Activated CD4-positive, alpha-beta T cell treated with anti-CD3 and anti-CD28 coated beads, Interleukin-2, amount 10 ng/mL, durations not matched to agents 7 days and 5 days (primary cell): ENCODE measurements around the gene RAD51B. TPM values are rescaled to one million over a fixed set of nuclear protein-coding genes. Genes with fewer than 3 reads are reported as not detected.
"Not testable (repeated sequence)": the region's sequence is repeated elsewhere in the genome, so short reads cannot be mapped to it uniquely, and the experiment has no call there.

Experiments
- CTCF ChIA-PET: fragments of 350-600 bp; sonication (Branson Sonifier 250); formaldehyde crosslinking; loops from one replicate; lab custom pipeline; 2021; ENCODE audit warnings: antibody characterized with exemption; lab: Charles Lee
- POLR2A ChIA-PET: fragments of 350-600 bp; sonication (Branson Sonifier 250); formaldehyde crosslinking; loops from one replicate; lab custom pipeline; 2021; ENCODE audit warnings: antibody characterized with exemption; lab: Charles Lee
- DNase-seq: peaks from one replicate; pipeline ENCODE4 v3.0.0-alpha.2; 2020
- H3K27ac Mint-ChIP-seq: one replicate; pipeline ENCODE4 v1.8.0; 2021; ENCODE audit warnings: mild to moderate bottlenecking, moderate library complexity, mixed read lengths
- H3K27me3 Mint-ChIP-seq: one replicate; pipeline ENCODE4 v1.8.0; 2021; ENCODE audit warnings: mixed read lengths
- H3K36me3 Mint-ChIP-seq: one replicate; pipeline ENCODE4 v1.8.0; 2021; ENCODE audit warnings: low read depth, mixed read lengths
- H3K4me1 Mint-ChIP-seq: one replicate; pipeline ENCODE4 v1.8.0; 2021; ENCODE audit warnings: mixed read lengths
- H3K4me3 Mint-ChIP-seq: one replicate; pipeline ENCODE4 v1.8.0; 2021; ENCODE audit warnings: mild to moderate bottlenecking, moderate library complexity, mixed read lengths
- H3K9me3 Mint-ChIP-seq: one replicate; pipeline ENCODE4 v1.8.0; 2021; ENCODE audit warnings: mixed read lengths
- total RNA-seq, 2 experiments: library from RNA; stranded (reverse); gene quantifications; one replicate each; pipeline ENCODE4 v1.2.3, GENCODE V29; 2021

Gene RAD51B
- total RNA-seq, 2 experiments from 2014 or later = 20.6 to 30.3 TPM

GRCh38 chr14:68111853-68112270 is 292.3 kb downstream of the RAD51B start:
- POLR2A ChIA-PET = no interaction called here
- no peak overlapping the region for H3K27ac Mint-ChIP-seq
- DNase-seq = no peak
- CTCF ChIA-PET = interaction anchor here (1.4 kb wide), 1 partner anchor 16 kb away, joined by 5 read pairs; no protein-coding TSS in a partner anchor
- H3K36me3 Mint-ChIP-seq = no peaks in the 10 kb centered on the region
- H3K27me3 Mint-ChIP-seq = no peaks in the 10 kb centered on the region
- H3K4me3 Mint-ChIP-seq = no peak overlapping the region
- H3K9me3 Mint-ChIP-seq = no peaks in the 10 kb centered on the region
- H3K4me1 Mint-ChIP-seq = peaks cover 10% of the 10 kb centered on the region

GRCh38 chr14:68112442-68112841 is 292.9 kb downstream of the RAD51B start:
- Mint-ChIP-seq H3K27me3 (no peaks in the 10 kb centered on the region), H3K9me3 (no peaks in the 10 kb centered on the region), H3K4me1 (peaks cover 10% of the 10 kb centered on the region), H3K27ac (no peak overlapping the region), H3K36me3 (no peaks in the 10 kb centered on the region), H3K4me3 (no peak overlapping the region)
- DNase-seq = no peak
- ChIA-PET POLR2A (no interaction called here), CTCF (interaction anchor here (1.4 kb wide), 1 partner anchor 16 kb away, joined by 5 read pairs; no protein-coding TSS in a partner anchor)

GRCh38 chr14:68113343-68113930 is 293.9 kb downstream of the RAD51B start:
- POLR2A ChIA-PET = no interaction called here

GRCh38 chr14:68115952-68116351 is 296.4 kb downstream of the RAD51B start:
- H3K27me3 Mint-ChIP-seq, CTCF ChIA-PET, DNase-seq, H3K4me1 Mint-ChIP-seq, H3K36me3 Mint-ChIP-seq, H3K9me3 Mint-ChIP-seq, H3K4me3 Mint-ChIP-seq, POLR2A ChIA-PET, H3K27ac Mint-ChIP-seq: not testable (repeated sequence)

More at GRCh38 chr14:68113343-68113930, 293.9 kb downstream of the RAD51B start:
- Mint-ChIP-seq H3K36me3 (no peaks in the 10 kb centered on the region), H3K4me3 (no peak overlapping the region), H3K27ac (no peak overlapping the region), H3K27me3 (no peaks in the 10 kb centered on the region), H3K9me3 (no peaks in the 10 kb centered on the region), H3K4me1 (peaks cover 10% of the 10 kb centered on the region)
- CTCF ChIA-PET = interaction anchor here (1.4 kb wide), 1 partner anchor 15 kb away, joined by 5 read pairs; no protein-coding TSS in a partner anchor
- DNase-seq = no peak

- H3K27ac Mint-ChIP-seq = no peak overlapping the region
- no peaks in the 10 kb centered on the region for H3K4me1 Mint-ChIP-seq
- no peaks in the 10 kb centered on the region for H3K27me3 Mint-ChIP-seq
- POLR2A ChIA-PET = no interaction called here
- H3K4me3 Mint-ChIP-seq = no peak overlapping the region
- no peak for DNase-seq
- H3K9me3 Mint-ChIP-seq = peaks cover 7% of the 10 kb centered on the region
- CTCF ChIA-PET = no interaction called here
- H3K36me3 Mint-ChIP-seq = peaks cover 2% of the 10 kb centered on the region
These were observed 303.1 kb downstream of the RAD51B start for GRCh38 chr14:68122651-68123050.

DNA sequence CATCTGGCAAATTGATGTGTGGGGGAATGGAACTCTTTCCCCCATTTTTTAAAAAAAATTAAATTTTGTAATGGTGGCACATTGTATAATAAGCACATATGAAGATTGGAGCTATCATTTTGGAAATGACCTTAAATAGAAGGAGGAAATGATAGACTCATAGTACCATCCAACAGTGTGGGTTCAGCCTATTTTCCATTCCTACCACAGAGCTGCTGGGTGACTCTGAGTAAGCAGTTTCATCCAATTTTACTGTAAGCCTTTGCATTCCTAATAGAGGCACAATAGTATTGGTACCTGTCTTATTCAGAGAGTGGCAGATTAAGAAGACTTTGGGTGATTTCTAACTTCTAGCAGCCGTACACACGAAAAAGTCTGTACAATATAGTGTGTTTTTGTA is 304.5 kb downstream of the RAD51B start:
- ChIA-PET CTCF (interaction anchor here (0.7 kb wide), 1 partner anchor 19 kb away, joined by 4 read pairs; no protein-coding TSS in a partner anchor), POLR2A (interaction anchor here (0.7 kb wide), 1 partner anchor 267 kb away, joined by 4 read pairs; no protein-coding TSS in a partner anchor)

GRCh38 chr14:68124979-68125731 is 305.6 kb downstream of the RAD51B start:
- CTCF ChIA-PET = interaction anchor here (0.6 to 1.0 kb wide), 2 partner anchors 8 to 179 kb away, joined by 3 read pairs; no protein-coding TSS in a partner anchor
- Mint-ChIP-seq H3K36me3 (peaks cover 2% of the 10 kb centered on the region), H3K27ac (no peak overlapping the region)

More for the DNA sequence above, 304.5 kb downstream of the RAD51B start:
- DNase-seq = no peak
- H3K9me3 Mint-ChIP-seq = peaks cover 7% of the 10 kb centered on the region
- no peaks in the 10 kb centered on the region for H3K4me1 Mint-ChIP-seq
- no peak overlapping the region for H3K27ac Mint-ChIP-seq
- no peak overlapping the region for H3K4me3 Mint-ChIP-seq
- H3K36me3 Mint-ChIP-seq = peaks cover 2% of the 10 kb centered on the region
- H3K27me3 Mint-ChIP-seq = no peaks in the 10 kb centered on the region

DNA sequence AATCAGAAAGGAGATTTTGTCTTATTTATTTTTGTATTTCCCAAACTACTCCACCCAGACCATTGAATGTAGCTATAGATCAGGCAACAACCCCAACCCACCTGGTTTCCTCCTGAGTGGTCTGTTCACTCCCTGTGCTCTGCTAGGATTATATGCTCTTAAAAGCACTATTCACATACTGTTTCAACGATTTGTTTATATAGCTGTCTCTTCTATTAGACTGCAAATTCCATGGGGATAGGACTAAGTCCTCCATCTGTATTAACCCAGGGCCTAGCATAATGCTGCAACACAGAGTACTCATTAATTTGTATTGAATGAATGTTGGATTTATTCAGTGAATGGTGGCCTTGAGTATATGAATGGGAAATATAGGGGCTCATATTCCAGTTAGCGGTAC is 307.6 kb downstream of the RAD51B start:
- Mint-ChIP-seq H3K4me3 (no peak overlapping the region), H3K4me1 (no peaks in the 10 kb centered on the region), H3K27me3 (no peaks in the 10 kb centered on the region), H3K9me3 (peaks cover 3% of the 10 kb centered on the region), H3K27ac (no peak overlapping the region), H3K36me3 (peaks cover 2% of the 10 kb centered on the region)
- ChIA-PET POLR2A (no interaction called here), CTCF (interaction anchor here (2.2 kb wide), 1 partner anchor 15 kb away, joined by 5 read pairs; no protein-coding TSS in a partner anchor)
- no peak for DNase-seq

More at GRCh38 chr14:68124979-68125731, 305.6 kb downstream of the RAD51B start:
- no peak overlapping the region for H3K4me3 Mint-ChIP-seq
- peaks cover 7% of the 10 kb centered on the region for H3K9me3 Mint-ChIP-seq
- DNase-seq = no peak
- no peaks in the 10 kb centered on the region for H3K4me1 Mint-ChIP-seq
- POLR2A ChIA-PET = no interaction called here
- H3K27me3 Mint-ChIP-seq = no peaks in the 10 kb centered on the region

DNA sequence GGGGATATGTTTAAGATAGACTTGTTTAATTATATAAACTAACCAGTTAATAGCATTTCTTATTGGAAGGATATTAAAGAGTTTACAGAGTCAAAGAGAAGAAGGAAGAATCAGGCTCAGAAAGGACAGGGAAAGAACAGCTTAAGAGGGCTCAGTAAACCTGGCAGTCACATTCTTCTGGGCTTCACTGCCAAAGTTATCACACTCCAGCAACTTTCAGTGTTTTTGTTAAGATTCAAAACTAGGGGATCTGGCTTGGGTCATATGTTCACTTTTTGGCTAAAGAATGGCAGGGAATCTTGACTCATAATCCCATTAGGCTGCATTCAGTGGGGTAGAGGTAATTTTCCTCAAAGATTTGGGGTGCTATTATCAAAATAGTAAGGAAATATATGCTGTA is 312.3 kb downstream of the RAD51B start:
- Mint-ChIP-seq H3K36me3 (no peaks in the 10 kb centered on the region), H3K27ac (no peak overlapping the region), H3K4me1 (peaks cover 2% of the 10 kb centered on the region), H3K9me3 (no peaks in the 10 kb centered on the region), H3K4me3 (no peak overlapping the region), H3K27me3 (no peaks in the 10 kb centered on the region)
- ChIA-PET CTCF (interaction anchor here (1.3 kb wide), 1 partner anchor 14 kb away, joined by 4 read pairs; no protein-coding TSS in a partner anchor), POLR2A (no interaction called here)
- no peak for DNase-seq

DNA sequence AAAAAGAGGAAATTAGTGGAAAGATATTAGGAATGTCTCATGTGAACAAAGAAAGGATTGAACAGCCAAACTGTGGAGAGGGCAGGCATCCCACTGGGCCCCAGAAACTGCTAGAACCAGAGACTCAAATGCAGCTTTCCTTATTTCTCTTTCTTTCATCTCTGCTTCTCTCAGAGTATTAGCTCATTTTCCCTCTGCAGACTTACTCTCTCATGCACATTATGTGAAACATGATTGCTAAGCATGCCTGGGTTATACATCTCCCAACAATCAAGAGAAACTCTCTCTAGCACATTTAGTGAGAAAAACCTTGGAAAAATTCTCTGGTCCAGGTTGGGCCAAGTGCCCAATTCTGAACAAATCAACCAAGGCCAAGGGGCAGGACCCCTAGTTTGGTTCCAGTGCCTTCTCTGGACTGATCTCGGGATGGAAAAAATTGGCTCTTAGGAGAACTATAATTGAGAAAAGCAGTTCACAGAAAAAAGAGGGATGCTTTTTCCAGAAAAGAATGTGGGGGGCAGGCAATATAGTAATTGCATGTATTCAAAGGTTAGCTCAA is 313.1 kb downstream of the RAD51B start:
- H3K27me3 Mint-ChIP-seq = no peaks in the 10 kb centered on the region
- H3K9me3 Mint-ChIP-seq = no peaks in the 10 kb centered on the region
- CTCF ChIA-PET = interaction anchor here (0.7 to 1.3 kb wide), 2 partner anchors 8 to 13 kb away, joined by 3 to 4 read pairs; no protein-coding TSS in a partner anchor
- no peak for DNase-seq
- no peaks in the 10 kb centered on the region for H3K36me3 Mint-ChIP-seq
- POLR2A ChIA-PET = no interaction called here
- peaks cover 2% of the 10 kb centered on the region for H3K4me1 Mint-ChIP-seq
- no peak overlapping the region for H3K4me3 Mint-ChIP-seq
- no peak overlapping the region for H3K27ac Mint-ChIP-seq

GRCh38 chr14:68133856-68134255 is 314.3 kb downstream of the RAD51B start:
- CTCF ChIA-PET = no interaction called here
- no peak for DNase-seq
- Mint-ChIP-seq H3K27ac (no peak overlapping the region), H3K9me3 (no peaks in the 10 kb centered on the region), H3K36me3 (no peaks in the 10 kb centered on the region), H3K4me3 (no peak overlapping the region), H3K4me1 (peaks cover 2% of the 10 kb centered on the region), H3K27me3 (no peaks in the 10 kb centered on the region)
- POLR2A ChIA-PET = no interaction called here

DNA sequence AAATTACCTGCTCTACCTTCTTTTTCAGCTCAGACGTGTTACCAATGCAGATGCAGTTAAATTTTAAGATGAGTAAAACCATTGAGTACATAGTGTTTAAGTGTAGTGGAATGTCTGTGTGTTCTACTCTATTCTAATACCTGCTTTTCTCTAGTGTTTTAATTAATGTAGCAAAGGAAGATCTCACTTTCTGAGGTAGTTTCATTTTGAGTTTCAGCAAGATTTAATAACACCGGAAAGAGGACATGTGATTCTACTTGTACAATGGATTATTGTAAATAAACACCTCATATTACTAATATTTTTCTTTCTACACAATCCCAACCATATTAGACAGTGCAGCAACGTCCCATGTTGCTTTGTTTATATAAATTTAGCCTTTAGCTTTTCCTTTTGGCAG is 315.4 kb downstream of the RAD51B start:
- Mint-ChIP-seq H3K36me3 (no peaks in the 10 kb centered on the region), H3K4me1 (peaks cover 2% of the 10 kb centered on the region), H3K27ac (no peak overlapping the region), H3K9me3 (no peaks in the 10 kb centered on the region), H3K4me3 (no peak overlapping the region), H3K27me3 (no peaks in the 10 kb centered on the region)
- ChIA-PET CTCF (no interaction called here), POLR2A (interaction anchor here (0.5 kb wide), 1 partner anchor 40 kb away, joined by 3 read pairs; no protein-coding TSS in a partner anchor)
- DNase-seq = no peak
